GM21367 (cell line): Measurements from ENCODE around the gene XCR1.
"Not testable (repeated sequence)": the region's sequence is repeated elsewhere in the genome, so short reads cannot be mapped to it uniquely, and the experiment has no call there.

ENCODE experiments used
- ATAC-seq: cut with Tn5 transposase; IDR thresholded peaks from one replicate; pipeline ENCODE4 v1.9.1; 2021; ENCODE audit not compliant: unreplicated experiment

Gene XCR1

GRCh38 chr3:46007280-46007679 is 20.0 kb downstream of the XCR1 start:
- ATAC-seq: no peak

- ATAC-seq: no peak
These were observed 20.8 kb downstream of the XCR1 start for GRCh38 chr3:46006238-46007032.

GRCh38 chr3:46003706-46004105 is 23.6 kb downstream of the XCR1 start:
- not testable (repeated sequence) for ATAC-seq

GRCh38 chr3:46001178-46001577 is 26.1 kb downstream of the XCR1 start:
- no peak for ATAC-seq

GRCh38 chr3:45997942-45998341 is 29.3 kb downstream of the XCR1 start:
- no peak for ATAC-seq

GRCh38 chr3:45997499-45997898 is 29.8 kb downstream of the XCR1 start:
- ATAC-seq: not testable (repeated sequence)

- peak; percentile 74 for ATAC-seq
These were observed 31.8 kb downstream of the XCR1 start, which contains the start of gene FYCO1 for GRCh38 chr3:45995236-45996192. Gene FYCO1, minus strand, starts transcription at chr3:45995824. Its CDS starts 10,914 bp downstream, at chr3:45984910.

- no peak for ATAC-seq
These were observed 32.7 kb downstream of the XCR1 start for GRCh38 chr3:45994419-45995235.

- no peak for ATAC-seq
These were observed 33.8 kb downstream of the XCR1 start for GRCh38 chr3:45993421-45994027.

- no peak for ATAC-seq
These were observed 34.5 kb downstream of the XCR1 start for GRCh38 chr3:45992821-45993221.

- ATAC-seq: no peak
These were observed 35.1 kb downstream of the XCR1 start for GRCh38 chr3:45992133-45992729.

GRCh38 chr3:45991341-45991740 is 35.9 kb downstream of the XCR1 start:
- ATAC-seq: no peak

GRCh38 chr3:45990181-45990580 is 37.1 kb downstream of the XCR1 start:
- ATAC-seq: no peak

- no peak for ATAC-seq
These were observed 38.5 kb downstream of the XCR1 start for GRCh38 chr3:45988804-45989203.

GRCh38 chr3:45988362-45988761 is 38.9 kb downstream of the XCR1 start:
- ATAC-seq: no peak

- ATAC-seq: no peak
These were observed 39.7 kb downstream of the XCR1 start for GRCh38 chr3:45987368-45988291.

GRCh38 chr3:45986303-45986982 is 40.8 kb downstream of the XCR1 start:
- no peak for ATAC-seq

- no peak for ATAC-seq
These were observed 41.6 kb downstream of the XCR1 start for GRCh38 chr3:45985532-45986302.
